NCI-H510A treated with DMSO at 0.1 percent for 48 hours (cell line): ENCODE data around the gene PRR14.

ENCODE experiments used
- DNase-seq: peaks from one replicate; lab custom pipeline; 2025; lab: John Stamatoyannopoulos, UW

Gene PRR14

GRCh38 chr16:30650369-30651123, at the start of gene PRR14:
Gene PRR14 (plus strand): TSS chr16:30650960. CDS start chr16:30651646, 686 bp downstream.
- DNase-seq = peak; percentile 99

DNA sequence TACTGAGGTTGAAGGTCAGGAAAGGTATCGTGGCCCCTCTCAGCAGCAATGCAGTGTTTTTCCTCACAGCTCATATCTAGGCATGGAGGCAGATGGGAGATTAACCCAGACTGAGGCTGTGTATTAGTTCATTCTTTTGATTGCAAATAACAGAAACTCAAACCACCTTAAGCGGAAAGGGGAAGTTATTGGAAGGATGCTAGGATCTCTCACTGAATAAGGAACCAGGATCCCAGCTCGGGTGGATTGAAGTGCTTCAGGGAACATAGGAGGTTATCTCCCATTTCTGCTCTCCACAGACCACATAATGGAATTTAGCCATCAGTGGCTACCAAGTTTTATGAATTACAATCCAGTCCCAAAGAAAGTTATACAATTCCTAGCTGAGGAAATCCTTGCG, 48.8 kb upstream of the PRR14 start:
- DNase-seq = no peak

DNA sequence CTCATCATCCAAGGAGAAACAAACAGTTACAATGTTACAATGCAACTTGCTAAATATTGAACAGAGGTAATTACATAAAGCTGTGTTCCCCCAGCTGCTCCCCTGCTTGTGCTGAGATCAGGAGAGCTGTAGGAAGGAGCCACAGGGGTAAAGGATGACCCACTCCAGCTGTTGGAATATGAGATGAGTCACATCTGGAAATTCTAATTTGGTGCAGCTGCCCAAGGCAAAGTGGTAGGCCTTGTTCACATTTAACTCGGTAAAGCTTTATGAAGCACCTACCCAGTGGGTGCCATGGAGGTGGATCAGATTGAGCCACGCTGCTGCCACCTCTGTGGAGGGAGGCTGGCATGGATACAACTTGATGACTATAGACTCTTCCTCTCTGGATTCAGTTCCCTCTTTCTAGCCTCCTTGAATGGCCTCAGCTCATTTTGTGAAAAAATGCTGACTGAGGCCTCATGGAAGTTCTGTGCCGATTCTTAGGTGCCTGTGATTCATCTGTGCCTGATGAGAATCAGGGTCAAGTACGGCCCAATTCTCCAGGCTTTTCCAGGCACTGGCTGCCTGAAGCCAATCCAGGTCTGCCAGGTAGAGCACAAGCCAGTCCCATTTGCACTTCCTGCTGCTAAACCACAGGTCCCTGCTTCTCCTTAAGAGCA, 48.0 kb upstream of the PRR14 start:
- DNase-seq = no peak

DNA sequence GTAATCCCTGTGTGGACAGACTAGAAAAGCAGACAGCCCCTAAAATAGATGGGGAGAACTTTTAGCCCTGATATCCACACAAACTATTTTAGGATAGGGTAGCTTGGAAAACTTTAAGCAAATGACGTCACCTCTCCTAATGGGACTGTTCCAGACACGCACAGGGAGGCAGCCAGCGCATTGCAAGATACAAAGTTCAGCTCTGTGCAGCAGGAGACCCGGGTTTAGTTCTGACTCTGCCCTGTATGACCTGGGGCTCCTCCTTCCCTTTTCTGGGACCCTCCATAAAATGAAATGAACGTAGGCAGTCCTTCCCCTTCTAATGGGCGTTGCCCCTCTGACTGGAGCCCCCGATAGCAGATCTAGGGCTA, 46.8 kb upstream of the PRR14 start:
- DNase-seq = no peak

DNA sequence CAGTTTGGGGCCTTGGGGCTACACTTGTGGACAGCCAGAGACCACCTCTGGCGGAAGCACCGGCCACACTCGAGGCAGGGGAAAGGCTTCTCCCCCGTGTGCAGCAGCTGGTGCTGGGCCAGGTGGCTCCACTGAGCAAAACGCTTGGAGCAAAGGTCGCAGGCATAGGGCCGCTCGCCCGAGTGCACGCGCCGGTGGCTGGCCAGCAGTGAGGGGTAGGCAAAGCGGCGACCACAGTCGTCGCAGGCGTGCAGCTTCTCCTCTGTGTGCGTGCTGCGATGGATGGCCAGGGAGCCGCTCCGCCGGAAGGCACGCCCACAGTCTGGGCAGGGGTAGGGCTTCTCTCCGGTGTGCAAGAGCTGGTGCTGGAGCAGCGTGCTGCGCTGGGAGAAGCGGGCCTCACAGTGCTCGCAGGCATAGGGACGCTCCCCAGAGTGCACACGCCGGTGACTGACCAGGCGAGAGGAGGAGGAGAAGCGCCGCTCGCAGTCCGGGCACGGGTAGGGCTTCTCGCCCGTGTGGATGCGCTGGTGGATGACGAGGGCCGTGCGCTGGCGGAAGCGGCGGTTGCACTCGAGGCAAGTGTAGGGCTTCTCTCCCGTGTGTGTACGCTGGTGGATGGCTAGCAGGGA, 46.3 kb upstream of the PRR14 start:
- DNase-seq = no peak

DNA sequence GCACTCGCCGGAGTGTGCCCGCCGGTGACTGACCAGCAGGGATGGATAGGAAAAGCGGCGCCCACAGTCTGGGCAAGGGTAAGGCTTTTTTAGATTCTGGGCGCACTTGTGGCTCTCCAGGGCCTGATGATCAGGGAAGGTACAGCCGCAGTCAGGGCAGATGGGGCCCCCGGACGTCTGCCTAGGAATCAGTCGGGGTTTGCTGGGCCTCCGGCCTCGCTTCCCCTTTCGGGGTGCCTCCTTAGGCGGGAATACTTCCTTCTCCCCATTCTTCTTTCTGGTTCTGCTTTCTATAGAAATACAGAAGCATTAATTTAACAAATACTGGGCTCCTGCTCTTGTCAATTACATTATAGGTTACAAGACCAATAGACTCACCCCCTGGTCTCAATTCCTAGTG, 45.6 kb upstream of the PRR14 start:
- no peak for DNase-seq

DNA sequence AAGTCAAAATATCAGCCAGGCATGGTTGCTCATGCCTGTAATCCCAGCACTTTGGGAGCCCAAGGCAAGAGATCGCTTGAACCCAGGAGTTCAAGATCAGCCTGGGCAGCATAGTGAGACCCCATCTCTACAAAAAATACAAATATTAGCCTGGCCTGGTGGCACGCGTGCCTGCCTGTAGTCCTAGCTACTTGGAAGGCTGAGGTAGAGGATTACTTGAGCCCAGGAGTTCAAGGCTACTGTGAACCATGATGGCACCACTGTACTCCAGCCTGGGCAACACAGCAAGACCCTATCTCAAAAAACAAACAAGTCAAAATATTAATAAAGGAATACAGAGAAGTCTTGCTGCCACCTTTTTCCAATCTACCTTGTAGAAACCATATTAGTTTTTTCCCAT, 44.8 kb upstream of the PRR14 start:
- no peak for DNase-seq

GRCh38 chr16:30609002-30609925, 41.5 kb upstream of the PRR14 start:
- DNase-seq = peak; percentile 45

GRCh38 chr16:30609926-30610839, 40.6 kb upstream of the PRR14 start, which contains the start of gene ZNF689:
Gene ZNF689 (minus strand): TSS chr16:30610389. CDS start chr16:30610041, 348 bp downstream.
- DNase-seq = peak; percentile 99

- peak; percentile 49 for DNase-seq
Observed at GRCh38 chr16:30615358-30616091, 35.2 kb upstream of the PRR14 start.

DNA sequence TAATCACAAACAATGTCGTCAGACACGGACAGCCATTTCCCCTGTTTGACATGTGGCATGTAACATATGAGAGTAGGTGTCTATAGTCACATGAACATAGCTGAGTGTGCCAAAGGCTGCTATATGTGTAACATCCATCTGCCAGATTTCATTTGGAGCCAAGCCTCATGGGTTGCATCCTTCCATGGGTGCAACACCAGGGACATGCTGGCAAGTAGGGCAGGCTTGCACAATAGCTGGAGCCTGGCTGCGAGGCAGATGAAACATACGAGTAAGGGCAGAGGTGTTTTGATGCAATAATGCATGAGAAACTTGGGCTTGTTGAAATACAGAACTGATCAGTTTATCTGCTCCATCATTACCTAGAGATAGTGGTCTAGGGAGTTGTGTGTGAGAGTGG, 31.6 kb upstream of the PRR14 start:
- no peak for DNase-seq

GRCh38 chr16:30619638-30620037, 31.1 kb upstream of the PRR14 start:
- DNase-seq = no peak

DNA sequence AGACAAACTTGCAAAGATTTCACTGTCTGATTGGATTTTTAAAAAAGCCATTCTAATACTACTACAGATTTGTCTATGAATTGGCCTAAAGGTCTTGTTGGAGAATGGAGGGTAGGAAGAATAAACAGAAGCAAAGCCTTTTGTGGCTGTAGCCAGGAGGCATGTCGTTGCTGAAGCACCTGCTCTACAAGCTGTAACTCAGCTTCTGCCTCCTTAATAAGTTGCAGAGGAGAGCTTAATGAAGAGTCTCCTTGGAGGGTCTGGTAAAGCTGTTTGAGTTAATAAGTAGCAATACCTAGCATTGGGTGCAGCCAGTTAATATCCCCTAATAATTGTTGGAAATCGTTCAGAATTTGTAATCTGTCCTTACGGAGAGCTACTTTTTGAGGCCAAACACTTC, 30.6 kb upstream of the PRR14 start:
- no peak for DNase-seq

- DNase-seq = no peak
Observed at GRCh38 chr16:30621765-30622164, 29.0 kb upstream of the PRR14 start.

DNA sequence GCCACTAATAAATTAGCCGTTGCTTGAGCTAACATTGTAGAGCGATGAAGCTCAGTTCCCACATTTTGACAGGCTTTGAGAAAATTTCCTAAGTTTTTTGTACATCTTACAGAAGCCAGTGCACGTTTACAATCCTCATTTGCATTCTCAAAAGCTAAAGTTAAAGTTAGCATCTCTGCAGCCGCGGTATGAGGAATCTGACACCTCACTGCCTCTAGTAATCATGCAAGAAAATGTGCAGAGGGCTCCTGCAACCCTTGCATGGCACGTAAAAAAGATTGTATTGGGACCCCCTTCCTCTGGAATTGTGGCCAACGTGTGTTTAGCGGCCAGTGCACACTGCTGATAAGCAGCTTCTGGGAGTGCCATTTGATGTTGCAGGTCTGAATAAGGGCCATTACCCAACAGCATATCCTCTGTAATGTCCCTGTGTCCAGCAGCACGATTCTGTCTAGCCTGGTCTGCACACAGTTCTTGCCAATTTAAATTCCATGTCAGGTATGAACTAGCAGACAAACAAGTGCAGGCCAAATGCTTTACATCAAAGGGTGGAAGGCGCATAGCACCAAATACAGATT, 28.2 kb upstream of the PRR14 start:
- no peak for DNase-seq

GRCh38 chr16:30623536-30624283, 27.1 kb upstream of the PRR14 start:
- DNase-seq = peak; percentile 12

DNA sequence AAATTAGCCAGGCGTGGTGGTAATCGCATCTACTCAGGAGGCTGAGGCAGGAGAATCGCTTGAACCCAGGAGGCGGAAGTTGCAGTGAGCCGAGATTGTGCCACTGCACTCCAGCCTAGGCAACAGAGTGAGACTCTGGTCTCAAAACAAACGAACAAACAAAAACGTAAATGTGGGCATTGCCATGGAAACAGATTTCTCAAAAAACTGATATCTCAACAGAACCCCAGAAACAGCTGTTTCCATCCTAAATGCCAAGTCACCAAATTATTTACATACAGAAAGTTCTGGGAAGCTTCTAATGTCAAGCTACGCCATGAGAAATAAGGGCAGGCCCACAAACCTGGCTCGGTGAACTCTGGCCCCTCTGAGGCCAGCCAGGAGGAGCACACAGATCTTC, 24.5 kb upstream of the PRR14 start:
- no peak for DNase-seq

GRCh38 chr16:30628628-30629540, 21.9 kb upstream of the PRR14 start:
- peak; percentile 91 for DNase-seq
